ENCODE results near the gene IL22RA1.

DNA sequence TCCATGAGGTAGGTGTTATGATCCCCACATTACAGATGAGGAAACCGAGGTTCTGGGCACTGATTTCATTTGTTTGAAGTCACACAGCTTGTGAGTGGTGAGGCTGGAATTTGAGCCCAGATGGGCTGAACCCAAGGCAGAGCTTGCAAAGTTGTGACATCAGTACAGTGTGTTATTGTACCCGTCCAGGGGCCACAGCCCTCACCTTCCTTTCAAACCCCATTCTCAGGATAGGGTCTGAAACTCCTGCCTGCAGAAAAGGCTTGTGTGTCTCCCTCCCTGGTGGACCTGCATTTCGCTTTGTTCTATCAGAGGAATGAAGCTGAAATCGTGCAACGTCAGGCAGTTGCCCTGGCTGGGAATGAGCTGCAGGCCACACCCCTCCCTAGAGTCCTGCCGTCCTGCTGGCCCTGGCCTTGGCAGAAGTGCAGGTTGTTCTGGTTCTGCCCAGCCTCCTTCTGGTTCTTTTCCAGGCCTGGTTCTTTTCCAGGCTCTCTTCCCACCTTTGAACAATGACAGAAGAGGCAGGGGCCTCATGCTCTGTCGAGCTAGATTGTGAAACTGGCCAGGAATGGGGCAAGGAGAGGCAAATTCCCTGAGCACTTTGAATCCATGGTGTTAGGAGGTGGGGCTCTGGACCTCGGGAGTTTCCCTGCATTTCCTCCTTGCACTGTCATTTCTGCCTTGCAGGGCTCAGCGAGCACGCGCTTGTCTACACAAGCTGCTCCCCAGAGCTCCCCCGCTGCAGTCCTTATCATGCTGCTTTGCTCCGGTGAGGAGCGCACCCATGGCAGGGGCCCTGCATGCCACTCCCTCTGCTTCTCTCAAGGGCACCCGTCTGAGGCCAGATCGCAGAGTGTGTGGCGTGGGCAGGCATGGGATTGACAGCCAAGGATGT is 22.8 kb downstream of the IL22RA1 start:
- TF ChIP-seq, protein P1, sequence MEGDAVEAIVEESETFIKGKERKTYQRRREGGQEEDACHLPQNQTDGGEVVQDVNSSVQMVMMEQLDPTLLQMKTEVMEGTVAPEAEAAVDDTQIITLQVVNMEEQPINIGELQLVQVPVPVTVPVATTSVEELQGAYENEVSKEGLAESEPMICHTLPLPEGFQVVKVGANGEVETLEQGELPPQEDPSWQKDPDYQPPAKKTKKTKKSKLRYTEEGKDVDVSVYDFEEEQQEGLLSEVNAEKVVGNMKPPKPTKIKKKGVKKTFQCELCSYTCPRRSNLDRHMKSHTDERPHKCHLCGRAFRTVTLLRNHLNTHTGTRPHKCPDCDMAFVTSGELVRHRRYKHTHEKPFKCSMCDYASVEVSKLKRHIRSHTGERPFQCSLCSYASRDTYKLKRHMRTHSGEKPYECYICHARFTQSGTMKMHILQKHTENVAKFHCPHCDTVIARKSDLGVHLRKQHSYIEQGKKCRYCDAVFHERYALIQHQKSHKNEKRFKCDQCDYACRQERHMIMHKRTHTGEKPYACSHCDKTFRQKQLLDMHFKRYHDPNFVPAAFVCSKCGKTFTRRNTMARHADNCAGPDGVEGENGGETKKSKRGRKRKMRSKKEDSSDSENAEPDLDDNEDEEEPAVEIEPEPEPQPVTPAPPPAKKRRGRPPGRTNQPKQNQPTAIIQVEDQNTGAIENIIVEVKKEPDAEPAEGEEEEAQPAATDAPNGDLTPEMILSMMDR (IDR thresholded peaks at IDR 0.05; ENCODE audit: insufficient read depth, low read depth, low read length) = no peak
- no peak for TF ChIP-seq EZH2 (IDR thresholded peaks at IDR 0.05; ENCODE audit: insufficient read depth, low read length)

Measured in astrocyte (in vitro differentiated cells and primary cell).